GM13977 (cell line): Measurements from ENCODE around the gene SLFNL1.

Source experiments
- DNase-seq: peaks from one replicate; pipeline ENCODE4 v3.0.0; 2012; ENCODE audit warnings: low spot score
- in situ Hi-C: fragments of 300-500 bp; cut with MboI; formaldehyde crosslinking; loops from one replicate; pipeline ENCODE4 v1.12.0; 2022; ENCODE audit warnings: low sequenced_read_pairs, low pct_unique_long_range_greater_than_20kb, mixed read lengths, inconsistent platforms; ENCODE audit not compliant: unreplicated experiment
- TF ChIP-seq, protein P1 (sequence below): IDR thresholded peaks from 2 replicates; pipeline ENCODE4 v1.5.1; 2012; ENCODE audit warnings: mild to moderate bottlenecking, control low read depth; ENCODE audit not compliant: insufficient read depth; ENCODE audit errors: extremely low read depth, missing control alignments

The SLFNL1 gene

DNA sequence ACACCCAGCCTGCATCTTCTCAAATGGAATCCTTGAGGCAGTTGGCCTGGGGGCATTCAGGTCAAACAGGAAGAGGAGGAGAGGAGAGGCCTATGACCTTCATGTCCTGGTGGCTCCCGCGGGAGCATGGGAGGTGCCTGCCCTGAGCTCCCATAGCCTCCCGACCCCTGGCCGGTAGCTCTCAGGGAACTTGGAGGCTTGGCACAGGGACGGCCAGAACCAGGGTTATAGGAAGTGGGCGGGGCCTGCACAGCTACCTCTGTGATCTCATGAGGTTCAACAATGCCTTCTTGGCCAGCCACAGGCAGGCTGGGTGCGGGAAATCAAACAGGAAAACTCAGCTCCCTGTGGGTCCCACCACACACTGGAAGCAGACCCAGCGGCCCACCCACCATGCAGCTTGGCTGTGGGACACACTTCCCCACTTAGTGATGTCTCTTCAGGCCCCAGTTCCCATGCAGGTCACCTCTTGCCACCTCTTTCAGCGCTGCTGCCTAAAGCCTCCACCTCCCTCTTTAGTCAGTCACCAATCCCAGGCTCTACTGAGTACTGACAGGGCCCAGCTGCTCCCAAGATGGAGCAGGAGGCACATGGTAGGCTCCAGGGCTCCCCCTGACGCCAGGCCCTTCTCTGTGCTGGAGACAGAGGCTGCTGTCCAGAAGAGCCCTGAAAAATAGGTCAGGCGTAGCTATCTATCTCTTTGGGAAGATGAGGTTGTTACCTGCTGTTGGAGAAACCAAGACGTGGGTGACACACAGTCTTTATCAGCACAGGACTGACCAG, at the start of gene SLFNL1:
Gene SLFNL1, minus strand, starts transcription at position 200 of the 783 bp plus-strand sequence. CDS start 1,065 bp downstream, outside the sequence.
- DNase-seq, result no peak
- in situ Hi-C loops, result no loop called here

GRCh38 chr1:41056907-41057306, 35.4 kb upstream of the SLFNL1 start:
- in situ Hi-C loops, result no loop called here
- DNase-seq, result no peak
- TF ChIP-seq, protein P1, sequence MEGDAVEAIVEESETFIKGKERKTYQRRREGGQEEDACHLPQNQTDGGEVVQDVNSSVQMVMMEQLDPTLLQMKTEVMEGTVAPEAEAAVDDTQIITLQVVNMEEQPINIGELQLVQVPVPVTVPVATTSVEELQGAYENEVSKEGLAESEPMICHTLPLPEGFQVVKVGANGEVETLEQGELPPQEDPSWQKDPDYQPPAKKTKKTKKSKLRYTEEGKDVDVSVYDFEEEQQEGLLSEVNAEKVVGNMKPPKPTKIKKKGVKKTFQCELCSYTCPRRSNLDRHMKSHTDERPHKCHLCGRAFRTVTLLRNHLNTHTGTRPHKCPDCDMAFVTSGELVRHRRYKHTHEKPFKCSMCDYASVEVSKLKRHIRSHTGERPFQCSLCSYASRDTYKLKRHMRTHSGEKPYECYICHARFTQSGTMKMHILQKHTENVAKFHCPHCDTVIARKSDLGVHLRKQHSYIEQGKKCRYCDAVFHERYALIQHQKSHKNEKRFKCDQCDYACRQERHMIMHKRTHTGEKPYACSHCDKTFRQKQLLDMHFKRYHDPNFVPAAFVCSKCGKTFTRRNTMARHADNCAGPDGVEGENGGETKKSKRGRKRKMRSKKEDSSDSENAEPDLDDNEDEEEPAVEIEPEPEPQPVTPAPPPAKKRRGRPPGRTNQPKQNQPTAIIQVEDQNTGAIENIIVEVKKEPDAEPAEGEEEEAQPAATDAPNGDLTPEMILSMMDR, result no peak

More for the DNA sequence above, at the start of gene SLFNL1:
- TF ChIP-seq, protein P1, result no peak

- DNase-seq, result no peak
- in situ Hi-C loops, result no loop called here
- TF ChIP-seq, protein P1, result no peak
These were observed 31.8 kb upstream of the SLFNL1 start for GRCh38 chr1:41053316-41053715.

- TF ChIP-seq, protein P1, result no peak
- in situ Hi-C loops, result no loop called here
- no peak for DNase-seq
These were observed 29.5 kb upstream of the SLFNL1 start for GRCh38 chr1:41051022-41051421.

DNA sequence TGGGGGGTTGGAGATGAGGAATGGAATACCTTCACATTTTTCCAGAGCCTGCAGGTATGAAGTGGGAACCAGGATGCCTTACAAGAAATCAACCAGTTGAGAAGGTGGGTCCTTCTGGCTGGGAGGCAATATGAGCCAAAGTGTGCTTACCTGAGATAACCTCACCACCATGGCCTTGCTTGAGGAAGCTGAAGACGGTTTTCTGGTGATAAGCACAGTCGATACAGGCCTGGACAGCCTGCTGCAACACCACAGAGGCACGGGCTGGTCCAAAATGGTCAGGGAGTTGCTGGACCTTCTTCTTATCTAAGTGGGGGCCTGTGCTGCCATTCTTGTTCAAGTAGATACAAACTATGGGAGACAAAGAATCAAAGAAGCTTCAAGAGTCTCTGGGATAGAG, 27.0 kb upstream of the SLFNL1 start:
- TF ChIP-seq, protein P1, result no peak
- in situ Hi-C loops, result no loop called here
- DNase-seq, result no peak

DNA sequence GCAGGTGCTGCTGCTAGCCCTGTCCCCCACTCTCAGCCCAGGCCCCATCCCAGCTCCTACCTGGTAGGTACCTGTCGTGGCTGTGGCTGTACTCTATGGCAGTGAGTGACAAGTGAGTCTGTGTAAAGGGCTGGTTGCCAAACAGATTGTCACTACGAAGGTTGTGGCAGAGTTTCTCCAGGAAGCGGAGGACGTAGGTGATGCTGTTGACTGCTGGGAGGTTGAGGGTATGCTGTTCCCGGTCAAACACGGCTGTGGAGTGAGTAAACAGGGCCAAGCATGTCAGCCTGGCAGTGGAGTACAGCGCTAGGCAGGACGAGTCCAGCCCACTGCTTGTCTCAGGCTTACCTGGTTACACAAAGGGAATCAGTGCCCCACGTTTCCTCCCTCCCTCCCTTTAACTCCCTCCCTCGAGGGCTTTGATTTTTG, 24.8 kb upstream of the SLFNL1 start:
- TF ChIP-seq, protein P1, result no peak
- in situ Hi-C loops, result no loop called here
- no peak for DNase-seq

DNA sequence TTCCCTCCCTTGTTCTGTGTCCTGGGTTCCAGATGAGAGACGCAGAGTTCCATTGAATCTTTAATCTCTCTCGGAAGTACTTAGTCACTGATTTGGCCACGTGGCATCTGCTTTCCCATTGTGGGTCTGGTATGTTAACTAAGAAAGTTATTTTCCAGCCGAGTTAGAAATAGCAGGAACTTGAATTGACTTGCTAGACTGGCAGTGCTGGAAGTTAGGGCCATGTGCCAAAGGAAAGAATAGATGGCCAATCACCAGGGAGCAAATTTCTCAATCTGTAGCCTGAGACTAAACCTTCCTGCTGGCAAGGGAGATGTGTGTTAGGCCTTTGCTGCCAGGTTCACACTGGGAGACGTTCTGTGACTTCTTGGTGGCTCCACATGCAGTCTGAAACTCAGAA, 24.2 kb upstream of the SLFNL1 start:
- in situ Hi-C loops, result no loop called here
- no peak for DNase-seq
- TF ChIP-seq, protein P1, result no peak
